ENCODE results near the gene PSMD5.
A peak's percentile ranks its signal among the peaks of the same experiment; 100 is the strongest.

PSMD5 gene

GRCh38 chr9:120801441-120801840 is 41.3 kb downstream of the PSMD5 start:
- DNase-seq, result no peak

GRCh38 chr9:120792898-120793765 is 49.6 kb downstream of the PSMD5 start, which contains the start of gene FBXW2:
TSS of gene FBXW2 (minus strand) at chr9:120793416. CDS start at chr9:120788258, 5,158 bp downstream.
- peak; percentile 94 for DNase-seq

GRCh38 chr9:120791161-120791560 is 51.6 kb downstream of the PSMD5 start:
- DNase-seq, result no peak

GRCh38 chr9:120787933-120788332 is 54.8 kb downstream of the PSMD5 start:
- peak; percentile 1 for DNase-seq

- DNase-seq, result no peak
Measured at GRCh38 chr9:120783602-120784047, 59.1 kb downstream of the PSMD5 start.

- no peak for DNase-seq
Measured at GRCh38 chr9:120781236-120781635, 61.5 kb downstream of the PSMD5 start.

GRCh38 chr9:120780367-120780766 is 62.4 kb downstream of the PSMD5 start:
- no peak for DNase-seq

- DNase-seq, result no peak
Measured at GRCh38 chr9:120779227-120779626, 63.5 kb downstream of the PSMD5 start.

- no peak for DNase-seq
Measured at GRCh38 chr9:120778758-120779157, 64.0 kb downstream of the PSMD5 start.

- no peak for DNase-seq
Measured at GRCh38 chr9:120777229-120777628, 65.5 kb downstream of the PSMD5 start.

GRCh38 chr9:120776788-120777187 is 65.9 kb downstream of the PSMD5 start:
- DNase-seq, result no peak

GRCh38 chr9:120775859-120776258 is 66.9 kb downstream of the PSMD5 start:
- DNase-seq, result no peak

- no peak for DNase-seq
Measured at GRCh38 chr9:120774719-120775118, 68.0 kb downstream of the PSMD5 start.

GRCh38 chr9:120773256-120773655 is 69.5 kb downstream of the PSMD5 start:
- no peak for DNase-seq

- DNase-seq, result no peak
Measured at GRCh38 chr9:120770931-120771330, 71.8 kb downstream of the PSMD5 start.

GRCh38 chr9:120768886-120769285 is 73.8 kb downstream of the PSMD5 start:
- DNase-seq, result no peak

GRCh38 chr9:120768247-120768646 is 74.5 kb downstream of the PSMD5 start:
- no peak for DNase-seq

GRCh38 chr9:120767451-120767850 is 75.3 kb downstream of the PSMD5 start:
- DNase-seq, result no peak
